VCaP (cell line): ENCODE measurements around the gene IL15RA.

ENCODE experiments used
- H3K27ac ChIP-seq: fragments of 450-650 bp; 2 replicates; pipeline ENCODE4 v1.5.1; 2017
- TF ChIP-seq, protein P1 (sequence below): fragments of 450-650 bp; conservative IDR thresholded peaks from 2 replicates; pipeline ENCODE4 v1.5.1; 2017; ENCODE audit warnings: mild to moderate bottlenecking, moderate library complexity

The IL15RA gene

DNA sequence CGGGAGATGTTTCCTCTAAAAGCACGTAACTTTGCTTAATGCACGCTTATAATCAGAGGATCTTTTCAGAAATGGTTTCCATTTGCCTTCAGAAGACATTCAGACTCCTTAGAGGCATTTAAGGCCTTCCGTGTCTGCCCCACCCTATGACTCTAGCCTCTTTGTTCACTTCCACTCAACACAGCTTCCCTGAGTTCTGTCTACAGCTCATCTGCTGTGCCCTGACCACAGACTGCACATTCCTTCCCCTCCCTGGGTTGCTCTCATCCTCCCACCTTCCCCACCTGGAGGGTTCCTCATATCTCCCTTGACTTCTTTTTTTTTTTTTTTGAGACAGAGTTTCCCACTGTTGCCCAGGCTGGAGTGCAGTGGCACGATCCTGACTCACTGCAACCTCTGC lies 70.7 kb downstream of the IL15RA start:
- no peak overlapping the region for H3K27ac ChIP-seq
- TF ChIP-seq, protein P1, sequence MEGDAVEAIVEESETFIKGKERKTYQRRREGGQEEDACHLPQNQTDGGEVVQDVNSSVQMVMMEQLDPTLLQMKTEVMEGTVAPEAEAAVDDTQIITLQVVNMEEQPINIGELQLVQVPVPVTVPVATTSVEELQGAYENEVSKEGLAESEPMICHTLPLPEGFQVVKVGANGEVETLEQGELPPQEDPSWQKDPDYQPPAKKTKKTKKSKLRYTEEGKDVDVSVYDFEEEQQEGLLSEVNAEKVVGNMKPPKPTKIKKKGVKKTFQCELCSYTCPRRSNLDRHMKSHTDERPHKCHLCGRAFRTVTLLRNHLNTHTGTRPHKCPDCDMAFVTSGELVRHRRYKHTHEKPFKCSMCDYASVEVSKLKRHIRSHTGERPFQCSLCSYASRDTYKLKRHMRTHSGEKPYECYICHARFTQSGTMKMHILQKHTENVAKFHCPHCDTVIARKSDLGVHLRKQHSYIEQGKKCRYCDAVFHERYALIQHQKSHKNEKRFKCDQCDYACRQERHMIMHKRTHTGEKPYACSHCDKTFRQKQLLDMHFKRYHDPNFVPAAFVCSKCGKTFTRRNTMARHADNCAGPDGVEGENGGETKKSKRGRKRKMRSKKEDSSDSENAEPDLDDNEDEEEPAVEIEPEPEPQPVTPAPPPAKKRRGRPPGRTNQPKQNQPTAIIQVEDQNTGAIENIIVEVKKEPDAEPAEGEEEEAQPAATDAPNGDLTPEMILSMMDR: no peak

DNA sequence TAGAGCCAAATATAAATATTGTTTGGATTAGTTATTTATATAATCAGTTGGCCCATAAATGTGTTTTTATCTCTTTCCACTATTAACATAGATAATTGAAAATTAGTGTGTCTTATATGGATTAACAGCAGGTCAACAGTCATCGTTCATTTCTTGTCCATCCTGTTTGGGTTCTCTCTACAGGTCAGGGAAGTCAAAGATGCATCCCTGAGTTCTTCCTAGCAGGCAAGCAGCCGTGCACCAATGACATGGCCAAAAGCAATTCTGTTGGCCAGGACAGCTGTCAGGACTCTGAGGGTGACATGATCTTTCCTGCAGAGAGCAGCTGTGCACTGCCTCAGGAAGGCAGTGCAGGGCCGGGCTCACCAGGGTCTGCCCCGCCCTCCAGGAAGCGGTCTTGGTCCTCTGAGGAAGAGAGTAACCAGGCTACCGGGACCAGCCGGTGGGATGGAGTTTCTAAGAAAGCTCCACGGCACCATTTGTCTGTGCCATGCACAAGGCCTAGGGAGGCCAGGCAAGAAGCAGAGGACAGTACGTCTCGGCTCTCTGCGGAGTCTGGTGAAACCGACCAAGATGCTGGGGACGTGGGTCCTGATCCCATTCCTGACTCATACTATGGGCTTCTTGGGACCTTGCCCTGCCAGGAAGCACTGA lies 71.4 kb downstream of the IL15RA start:
- TF ChIP-seq, protein P1: no peak
- H3K27ac ChIP-seq: no peak overlapping the region

DNA sequence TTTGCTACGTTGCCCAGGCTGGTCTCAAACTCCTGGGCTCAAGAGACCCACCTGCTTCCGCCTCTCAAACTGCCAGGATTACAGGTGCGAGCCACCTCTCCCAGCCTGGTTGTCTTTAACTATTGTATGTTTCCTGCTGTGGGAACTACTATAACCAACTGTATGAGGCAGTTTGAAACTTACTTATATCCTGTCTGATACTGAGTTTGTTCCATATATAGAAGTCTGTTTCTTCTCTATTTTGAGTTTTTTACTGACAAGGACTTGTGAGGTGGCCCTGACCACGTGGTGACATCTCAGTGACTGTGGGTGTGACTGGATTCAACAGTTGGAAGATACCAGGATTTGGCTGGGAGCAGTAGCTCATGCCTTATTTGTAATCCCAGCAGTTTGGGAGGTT lies 73.1 kb downstream of the IL15RA start:
- TF ChIP-seq, protein P1: no peak
- no peak overlapping the region for H3K27ac ChIP-seq

DNA sequence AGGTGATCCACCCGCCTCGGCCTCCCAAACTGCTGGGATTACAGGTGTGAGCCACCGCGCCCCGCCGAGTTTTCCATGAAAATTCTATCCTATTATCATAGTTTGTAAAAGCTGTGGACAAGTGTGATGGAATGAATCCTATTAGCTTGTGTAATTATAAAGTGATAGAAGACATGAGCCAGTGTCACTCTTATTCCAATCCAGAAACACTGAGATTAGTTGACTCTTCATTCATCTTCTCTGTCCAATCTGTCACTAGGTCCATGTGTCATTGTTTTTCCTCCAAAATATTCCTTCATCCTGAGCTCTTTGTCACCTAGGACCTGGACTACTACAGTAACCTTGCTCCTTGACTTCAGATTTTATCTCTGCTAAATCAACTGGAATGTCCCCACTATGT lies 73.8 kb downstream of the IL15RA start:
- TF ChIP-seq, protein P1: no peak
- H3K27ac ChIP-seq: no peak overlapping the region

DNA sequence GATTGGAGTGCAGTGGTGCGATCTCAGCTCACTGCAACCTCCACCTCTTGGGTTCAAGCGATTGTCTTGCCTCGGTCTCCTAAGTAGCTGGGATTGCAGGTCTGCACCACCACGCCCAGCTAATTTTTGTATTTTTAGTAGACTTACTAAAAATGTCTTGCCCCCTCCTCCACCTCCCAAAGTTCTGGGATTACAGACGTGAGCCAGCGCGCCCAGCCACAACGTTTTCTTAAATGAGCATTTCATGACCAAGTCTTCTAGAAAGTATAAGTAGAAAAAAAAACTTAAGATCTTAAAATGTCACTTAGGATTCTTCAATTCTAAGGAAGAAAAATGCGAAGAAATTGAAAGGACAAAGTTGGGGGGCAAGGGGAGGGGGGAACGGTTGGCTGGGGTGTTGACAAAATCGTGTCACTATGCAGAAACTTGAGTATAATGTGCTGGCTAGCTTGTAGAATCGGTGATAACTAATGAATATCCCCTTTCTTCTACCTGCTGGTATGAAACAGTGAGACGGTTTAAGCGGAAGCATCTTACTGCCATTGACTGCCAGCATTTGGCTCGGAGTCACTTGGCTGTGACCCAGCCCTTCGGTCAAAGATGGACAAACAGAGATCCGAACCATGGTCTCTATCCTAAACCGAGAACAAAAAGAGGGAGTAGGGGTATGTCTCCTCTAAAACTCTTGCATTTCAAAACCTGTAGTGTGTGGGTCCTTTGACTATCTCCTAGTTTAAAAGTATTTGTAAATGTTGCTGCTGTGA lies 74.7 kb downstream of the IL15RA start:
- TF ChIP-seq, protein P1: no peak
- peak overlapping the region; percentile 13; the same call in 1 of the 2 replicates for H3K27ac ChIP-seq
